GM23248 (cell line): ENCODE data around the gene GPATCH2. TPM values are rescaled to one million over a fixed set of nuclear protein-coding genes. Genes with fewer than 3 reads are reported as not detected.

Experiments
- DNase-seq: peaks from one replicate; pipeline ENCODE4 v3.0.0-alpha.2; 2015
- H2AFZ ChIP-seq: fragments of 200-600 bp; sonication (generic); 2 replicates; pipeline ENCODE4 v1.6.1; 2016; ENCODE audit warnings: antibody characterized with exemption
- H3F3A ChIP-seq: fragments of 200-600 bp; sonication (generic); 2 replicates; pipeline ENCODE4 v1.6.1; 2016; ENCODE audit warnings: mild to moderate bottlenecking, antibody characterized with exemption, mixed run types; ENCODE audit not compliant: insufficient read depth
- H3K27ac ChIP-seq: fragments of 200-600 bp; sonication (generic); 2 replicates; pipeline ENCODE4 v1.5.1; 2016; ENCODE audit warnings: mild to moderate bottlenecking
- H3K27me3 ChIP-seq: fragments of 200-600 bp; sonication (generic); replicated peaks from 2 replicates; pipeline ENCODE4 v1.6.1; 2016; ENCODE audit warnings: mild to moderate bottlenecking; ENCODE audit not compliant: insufficient read depth
- H3K36me3 ChIP-seq: fragments of 200-600 bp; sonication (generic); 2 replicates; pipeline ENCODE4 v1.6.1; 2016; ENCODE audit warnings: low read depth, mild to moderate bottlenecking
- H3K4me1 ChIP-seq: fragments of 200-600 bp; sonication (generic); 2 replicates; pipeline ENCODE4 v1.6.1; 2016; ENCODE audit warnings: mild to moderate bottlenecking; ENCODE audit not compliant: insufficient read depth
- H3K4me2 ChIP-seq: fragments of 200-600 bp; sonication (generic); one replicate; pipeline ENCODE4 v1.6.1; 2016; ENCODE audit warnings: mild to moderate bottlenecking; ENCODE audit not compliant: unreplicated experiment
- H3K4me3 ChIP-seq: fragments of 200-600 bp; sonication (generic); 2 replicates; pipeline ENCODE4 v1.5.1; 2016; ENCODE audit warnings: mild to moderate bottlenecking
- H3K79me2 ChIP-seq: fragments of 200-600 bp; sonication (generic); 2 replicates; pipeline ENCODE4 v1.6.1; 2016; ENCODE audit warnings: mild to moderate bottlenecking; ENCODE audit not compliant: insufficient read depth
- H3K9ac ChIP-seq: fragments of 200-600 bp; sonication (generic); 2 replicates; pipeline ENCODE4 v1.6.1; 2016; ENCODE audit warnings: mild to moderate bottlenecking
- H3K9me2 ChIP-seq: fragments of 200-600 bp; sonication (generic); 2 replicates; pipeline ENCODE4 v1.6.1; 2016; ENCODE audit warnings: mixed run types, mild to moderate bottlenecking, moderate library complexity; ENCODE audit not compliant: insufficient read depth
- H3K9me3 ChIP-seq: fragments of 200-600 bp; sonication (generic); one replicate; pipeline ENCODE4 v1.6.1; 2017; ENCODE audit warnings: low read depth
- H4K20me1 ChIP-seq: fragments of 200-600 bp; sonication (generic); 2 replicates; pipeline ENCODE4 v1.6.0; 2016; ENCODE audit not compliant: insufficient read depth
- EZH2 ChIP-seq: fragments of 200-600 bp; sonication (generic); IDR thresholded peaks from 2 replicates; pipeline ENCODE4 v1.6.1; 2018; ENCODE audit warnings: antibody characterized with exemption, mild to moderate bottlenecking; ENCODE audit not compliant: insufficient read depth, poor library complexity, severe bottlenecking
- EZH2phosphoT487 ChIP-seq: fragments of 200-600 bp; sonication (generic); IDR thresholded peaks from 2 replicates; pipeline ENCODE4 v1.6.1; 2018; ENCODE audit warnings: antibody characterized with exemption, moderate library complexity, mild to moderate bottlenecking, low read depth; ENCODE audit not compliant: insufficient read depth
- WGBS, 2 experiments: methylation state at CpG; one replicate each; pipeline ENCODE4 v1.1.6; 2015 to 2017; ENCODE audit warnings: low lambda C conversion rate in 2 of 2, low coverage in 1 of 2; ENCODE audit errors: missing lambda C conversion rate in 2 of 2; 5-methylcytosine and 5-hydroxymethylcytosine counted together
- in situ Hi-C: fragments of 300-500 bp; cut with MboI; formaldehyde crosslinking; loops from 2 replicates; pipeline ENCODE4 v1.15.0; 2020
- polyA plus RNA-seq: library from polyadenylated mRNA; unstranded; fragments of >200 nt; fragmentation: Nextera tagmentation; extraction: Ambion mirVana; gene quantifications from 2 replicates; pipeline ENCODE4 v1.2.1, GENCODE V29; 2016
- total RNA-seq: library from RNA; depleted of rRNA; stranded (reverse); fragments of >200 nt; shearing (Covaris generic); gene quantifications from 2 replicates; pipeline ENCODE4 v1.2.3, GENCODE V29; 2014

The GPATCH2 gene
- total and polyA plus RNA-seq, 2 experiments from 2014 or later: 6.3 to 8.2 TPM

GRCh38 chr1:217661407-217661806 is 30.5 kb upstream of the GPATCH2 start:
- Histone ChIP-seq H3K4me3 (no peak overlapping the region), H3K79me2 (no peaks in the 10 kb centered on the region), H3K9me2 (no peaks in the 10 kb centered on the region), H3K27me3 (no peaks in the 10 kb centered on the region), H3K4me1 (peaks cover 16% of the 10 kb centered on the region), H2AFZ (no peak overlapping the region; the same call in 1 of the 2 replicates), H3K27ac (no peak overlapping the region), H3K9ac (no peak overlapping the region), H3K9me3 (no peaks in the 10 kb centered on the region), H3K36me3 (no peaks in the 10 kb centered on the region), H4K20me1 (no peaks in the 10 kb centered on the region), H3F3A (peaks cover 22% of the 10 kb centered on the region), H3K4me2 (no peak overlapping the region)
- in situ Hi-C loops: no loop called here
- DNase-seq: no peak
- no peak for TF ChIP-seq EZH2phosphoT487

GRCh38 chr1:217660353-217661062 is 29.6 kb upstream of the GPATCH2 start:
- Histone ChIP-seq H2AFZ (0 out of 2 replicates have a peak overlapping the region, but pooled peaks have one; percentile 34), H3K4me1 (peaks cover 16% of the 10 kb centered on the region), H3K4me3 (peak overlapping the region; percentile 11; the same call in 1 of the 2 replicates), H3K9me2 (no peaks in the 10 kb centered on the region), H3K27me3 (no peaks in the 10 kb centered on the region), H3K4me2 (peak overlapping the region; percentile 71), H3K36me3 (no peaks in the 10 kb centered on the region), H3K9me3 (no peaks in the 10 kb centered on the region), H3K27ac (peak overlapping the region; percentile 64), H3F3A (peaks cover 22% of the 10 kb centered on the region), H3K79me2 (no peaks in the 10 kb centered on the region), H3K9ac (no peak overlapping the region), H4K20me1 (no peaks in the 10 kb centered on the region)
- TF ChIP-seq EZH2phosphoT487 (no peak), EZH2 (no peak)
- in situ Hi-C loops: no loop called here
- 30 to 33% methylated on average over 5 of the region's 5 CpGs for WGBS, 2 experiments
- DNase-seq: peak; percentile 92

GRCh38 chr1:217650674-217651073 is 19.8 kb upstream of the GPATCH2 start:
- H2AFZ ChIP-seq: no peak overlapping the region
- no peaks in the 10 kb centered on the region for H3K36me3 ChIP-seq
- H3F3A ChIP-seq: no peaks in the 10 kb centered on the region
- no peaks in the 10 kb centered on the region for H4K20me1 ChIP-seq
- no peak for DNase-seq
- no peak overlapping the region for H3K4me3 ChIP-seq
- in situ Hi-C loops: no loop called here
- no peak overlapping the region for H3K27ac ChIP-seq
- H3K9me3 ChIP-seq: no peaks in the 10 kb centered on the region
- no peak overlapping the region for H3K4me2 ChIP-seq
- H3K9me2 ChIP-seq: no peaks in the 10 kb centered on the region
- 89 to 97% methylated on average over 4 of the region's 4 CpGs for WGBS, 2 experiments
- H3K4me1 ChIP-seq: no peaks in the 10 kb centered on the region
- TF ChIP-seq EZH2: no peak
- TF ChIP-seq EZH2phosphoT487: no peak
- H3K27me3 ChIP-seq: no peaks in the 10 kb centered on the region
- H3K79me2 ChIP-seq: no peaks in the 10 kb centered on the region
- H3K9ac ChIP-seq: no peak overlapping the region

- no peak for DNase-seq
- Histone ChIP-seq H3K27ac (no peak overlapping the region), H3K4me1 (no peaks in the 10 kb centered on the region), H3K9me3 (no peaks in the 10 kb centered on the region), H3K36me3 (no peaks in the 10 kb centered on the region), H3K9me2 (no peaks in the 10 kb centered on the region), H3K79me2 (no peaks in the 10 kb centered on the region), H3F3A (no peaks in the 10 kb centered on the region), H2AFZ (no peak overlapping the region), H4K20me1 (no peaks in the 10 kb centered on the region), H3K9ac (no peak overlapping the region), H3K4me3 (no peak overlapping the region), H3K4me2 (no peak overlapping the region), H3K27me3 (no peaks in the 10 kb centered on the region)
- 84 to 85% methylated on average over 13 of the region's 13 CpGs for WGBS, 2 experiments
- TF ChIP-seq EZH2 (no peak), EZH2phosphoT487 (no peak)
- in situ Hi-C loops: no loop called here
Observed at GRCh38 chr1:217647791-217648190, 16.9 kb upstream of the GPATCH2 start.
